Bronchial epithelial cell (primary cell): ENCODE results near the gene INTS1. TPM values are rescaled to one million over a fixed set of nuclear protein-coding genes. Genes with fewer than 3 reads are reported as not detected.

Experiments used
- DNase-seq: peaks from one replicate; pipeline ENCODE4 v3.0.0-alpha.2; 2010; ENCODE audit warnings: low read depth
- FAIRE-seq: peaks from 2 replicates; lab custom pipeline; 2011; peaks lifted over from hg19 to GRCh38; lab: Jason Lieb, UNC
- H3K27me3 ChIP-seq: 2 replicates; pipeline ENCODE4 v1.5.1; 2011; ENCODE audit warnings: low read length; ENCODE audit not compliant: control insufficient read depth, insufficient read depth
- H3K36me3 ChIP-seq: 2 replicates; pipeline ENCODE4 v1.5.1; 2011; ENCODE audit warnings: low read length; ENCODE audit not compliant: control insufficient read depth, insufficient read depth
- H3K4me3 ChIP-seq: 2 replicates; pipeline ENCODE4 v1.5.1; 2011; ENCODE audit warnings: mild to moderate bottlenecking, low read depth, low read length, control low read depth
- CTCF ChIP-seq: IDR thresholded peaks from 2 replicates; pipeline ENCODE4 v1.5.1; 2011; ENCODE audit warnings: mild to moderate bottlenecking, moderate library complexity, low read length, control low read depth, inconsistent platforms; ENCODE audit not compliant: insufficient read depth, severe bottlenecking
- total RNA-seq: library from RNA; depleted of rRNA; stranded (reverse); fragments of >200 nt; gene quantifications from 2 replicates; pipeline ENCODE4 v1.2.1, GENCODE V29; 2014

The INTS1 gene
- total RNA-seq, 1 donor from 2014 or later: 18.7 TPM

GRCh38 chr7:1476859-1477258 is 27.3 kb downstream of the INTS1 start:
- DNase-seq (no peak), FAIRE-seq (no peak)
- Histone ChIP-seq H3K4me3 (no peak overlapping the region), H3K27me3 (no peaks in the 10 kb centered on the region), H3K36me3 (peaks cover 30% of the 10 kb centered on the region)
- no peak for TF ChIP-seq CTCF

- Histone ChIP-seq H3K36me3 (peaks cover 34% of the 10 kb centered on the region), H3K27me3 (no peaks in the 10 kb centered on the region), H3K4me3 (no peak overlapping the region)
- FAIRE-seq (no peak), DNase-seq (no peak)
- TF ChIP-seq CTCF: no peak
Observed at GRCh38 chr7:1475991-1476390, 28.2 kb downstream of the INTS1 start.

- FAIRE-seq: no peak
- Histone ChIP-seq H3K4me3 (no peak overlapping the region), H3K27me3 (no peaks in the 10 kb centered on the region), H3K36me3 (peaks cover 34% of the 10 kb centered on the region)
- no peak for DNase-seq
- TF ChIP-seq CTCF: no peak
Observed at GRCh38 chr7:1475393-1475792, 28.8 kb downstream of the INTS1 start.

- H3K4me3 ChIP-seq: no peak overlapping the region
- no peaks in the 10 kb centered on the region for H3K27me3 ChIP-seq
- TF ChIP-seq CTCF: no peak
- no peak for FAIRE-seq
- peak; percentile 52 for DNase-seq
- H3K36me3 ChIP-seq: peaks cover 37% of the 10 kb centered on the region
Observed at GRCh38 chr7:1474736-1475135, 29.5 kb downstream of the INTS1 start.

GRCh38 chr7:1473864-1474512 is 30.2 kb downstream of the INTS1 start:
- FAIRE-seq (no peak), DNase-seq (peak; percentile 75)
- Histone ChIP-seq H3K27me3 (no peaks in the 10 kb centered on the region), H3K36me3 (peaks cover 38% of the 10 kb centered on the region), H3K4me3 (no peak overlapping the region)
- TF ChIP-seq CTCF: peak; percentile 98

GRCh38 chr7:1470901-1471300 is 33.3 kb downstream of the INTS1 start:
- H3K36me3 ChIP-seq: peaks cover 28% of the 10 kb centered on the region
- no peak for FAIRE-seq

More at GRCh38 chr7:1470901-1471300, 33.3 kb downstream of the INTS1 start:
- Histone ChIP-seq H3K4me3 (no peak overlapping the region), H3K27me3 (no peaks in the 10 kb centered on the region)
- no peak for DNase-seq
- no peak for TF ChIP-seq CTCF
